ENCODE results near the gene CPT2.

Gene CPT2

GRCh38 chr1:53244141-53244540, 47.5 kb downstream of the CPT2 start:
- ChIA-PET POLR2A (no interaction called here), CTCF (interaction anchor here (1.4 to 2.5 kb wide), 3 partner anchors 8 to 18 kb away, joined by 3 to 8 read pairs (median 4); no protein-coding TSS in a partner anchor)
- no peak for TF ChIP-seq CTCF (IDR thresholded peaks at IDR 0.05; ENCODE audit: control extremely low read depth, extremely low read depth, low read depth, missing control alignments)
- no peak for DNase-seq (ENCODE audit: extremely low spot score)

- POLR2A ChIA-PET, result no interaction called here
- CTCF ChIA-PET, result interaction anchor here (1.0 to 2.5 kb wide), 2 partner anchors 10 kb away, joined by 4 to 8 read pairs; no protein-coding TSS in a partner anchor
- no peak for DNase-seq (ENCODE audit: extremely low spot score)
- no peak for TF ChIP-seq CTCF (IDR thresholded peaks at IDR 0.05; ENCODE audit: control extremely low read depth, extremely low read depth, low read depth, missing control alignments)
These were observed 49.9 kb downstream of the CPT2 start for GRCh38 chr1:53246261-53247134.

GRCh38 chr1:53249706-53250105, 53.1 kb downstream of the CPT2 start:
- ChIA-PET CTCF (interaction anchor here (0.7 to 1.0 kb wide), 2 partner anchors 10 to 18 kb away, joined by 3 to 4 read pairs; no protein-coding TSS in a partner anchor), POLR2A (no interaction called here)
- TF ChIP-seq CTCF (IDR thresholded peaks at IDR 0.05; ENCODE audit: control extremely low read depth, extremely low read depth, low read depth, missing control alignments), result no peak
- no peak for DNase-seq (ENCODE audit: extremely low spot score)

GRCh38 chr1:53250325-53250724, 53.7 kb downstream of the CPT2 start:
- TF ChIP-seq CTCF (IDR thresholded peaks at IDR 0.05; ENCODE audit: control extremely low read depth, extremely low read depth, low read depth, missing control alignments), result no peak
- no peak for DNase-seq (ENCODE audit: extremely low spot score)
- ChIA-PET CTCF (interaction anchor here (0.7 kb wide), 1 partner anchor 17 kb away, joined by 3 read pairs; no protein-coding TSS in a partner anchor), POLR2A (no interaction called here)

- ChIA-PET POLR2A (no interaction called here), CTCF (no interaction called here)
- no peak for TF ChIP-seq CTCF (IDR thresholded peaks at IDR 0.05; ENCODE audit: control extremely low read depth, extremely low read depth, low read depth, missing control alignments)
- no peak for DNase-seq (ENCODE audit: extremely low spot score)
These were observed 57.5 kb downstream of the CPT2 start for GRCh38 chr1:53254011-53254640.

GRCh38 chr1:53255031-53255430, 58.4 kb downstream of the CPT2 start:
- CTCF ChIA-PET, result interaction anchor here (2.1 to 2.7 kb wide), 2 partner anchors 10 to 24 kb away, joined by 8 to 11 read pairs; no protein-coding TSS in a partner anchor
- POLR2A ChIA-PET, result no interaction called here
- no peak for TF ChIP-seq CTCF (IDR thresholded peaks at IDR 0.05; ENCODE audit: control extremely low read depth, extremely low read depth, low read depth, missing control alignments)

More at GRCh38 chr1:53255031-53255430, 58.4 kb downstream of the CPT2 start:
- DNase-seq (ENCODE audit: extremely low spot score), result no peak
